NCI-H345 treated with DMSO at 0.1 percent for 48 hours (cell line): ENCODE measurements around the gene SOX12.
"Not testable (repeated sequence)": the region's sequence is repeated elsewhere in the genome, so short reads cannot be mapped to it uniquely, and the experiment has no call there.

Experiments
- DNase-seq: peaks from one replicate; lab custom pipeline; 2025; ENCODE audit not compliant: unreplicated experiment; lab: John Stamatoyannopoulos, UW

Gene SOX12

GRCh38 chr20:328975-329695 lies 3.8 kb downstream of the SOX12 start:
- DNase-seq: no peak

DNA sequence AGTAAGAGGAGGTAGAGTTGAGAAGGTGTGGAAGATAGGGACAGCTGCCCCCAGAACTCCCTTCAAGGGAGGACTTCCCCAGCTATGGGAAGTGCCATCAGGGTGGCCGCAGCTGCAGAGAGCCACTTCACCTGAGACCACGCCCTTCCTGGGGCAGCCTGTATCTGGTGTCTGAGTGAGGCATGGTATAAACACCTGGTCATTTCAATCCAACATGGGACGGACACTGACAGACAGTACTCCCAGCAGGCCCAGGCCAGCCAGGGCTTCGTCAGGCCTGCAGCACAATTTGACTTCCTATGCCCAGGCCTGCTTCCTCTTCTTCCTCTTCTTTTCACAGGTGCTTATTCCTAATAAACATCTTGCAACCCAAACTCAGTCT lies 4.5 kb downstream of the SOX12 start:
- DNase-seq: no peak

- DNase-seq: peak; percentile 55
These were observed 5.1 kb downstream of the SOX12 start for GRCh38 chr20:330233-331149.

DNA sequence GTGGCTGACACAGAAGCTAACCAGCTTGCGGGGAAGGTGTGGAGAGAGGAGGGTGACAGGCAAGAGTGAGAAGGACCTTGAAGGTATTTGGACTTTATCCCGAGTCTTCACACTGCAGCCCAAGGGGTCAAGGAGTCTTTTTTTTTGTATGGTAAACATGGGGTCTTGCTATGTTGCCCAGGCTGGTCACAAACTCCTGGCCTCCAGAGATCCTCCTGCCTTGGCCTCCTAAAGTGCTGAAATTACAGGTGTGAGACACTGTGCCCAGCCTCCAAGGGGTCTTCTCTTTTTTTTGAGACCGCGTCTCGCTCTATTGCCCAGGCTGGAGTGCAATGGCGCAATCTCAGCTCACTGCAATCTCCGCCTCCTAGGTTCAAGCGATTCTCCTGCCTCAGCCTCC lies 9.2 kb downstream of the SOX12 start:
- no peak for DNase-seq

DNA sequence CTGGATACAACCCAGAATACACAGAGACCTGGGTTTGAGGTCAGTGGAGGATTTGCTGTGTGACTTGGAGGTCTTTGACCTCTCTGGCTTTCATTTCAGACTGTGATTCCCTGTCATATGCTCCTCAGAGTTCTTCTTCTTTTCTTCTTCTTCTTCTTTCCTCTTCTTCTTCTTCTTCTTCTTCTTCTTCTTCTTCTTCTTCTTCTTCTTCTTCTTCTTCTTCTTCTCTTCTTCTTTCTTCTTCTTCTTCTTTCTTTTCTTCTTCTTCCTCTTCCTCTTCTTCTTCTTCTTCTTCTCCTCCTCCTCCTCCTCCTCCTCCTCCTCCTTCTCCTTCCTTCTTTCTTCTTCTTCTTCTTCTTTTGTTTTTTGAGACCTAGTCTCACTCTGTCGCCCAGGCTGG lies 10.7 kb downstream of the SOX12 start:
- DNase-seq: not testable (repeated sequence)

GRCh38 chr20:341682-342081 lies 16.3 kb downstream of the SOX12 start:
- DNase-seq: no peak

DNA sequence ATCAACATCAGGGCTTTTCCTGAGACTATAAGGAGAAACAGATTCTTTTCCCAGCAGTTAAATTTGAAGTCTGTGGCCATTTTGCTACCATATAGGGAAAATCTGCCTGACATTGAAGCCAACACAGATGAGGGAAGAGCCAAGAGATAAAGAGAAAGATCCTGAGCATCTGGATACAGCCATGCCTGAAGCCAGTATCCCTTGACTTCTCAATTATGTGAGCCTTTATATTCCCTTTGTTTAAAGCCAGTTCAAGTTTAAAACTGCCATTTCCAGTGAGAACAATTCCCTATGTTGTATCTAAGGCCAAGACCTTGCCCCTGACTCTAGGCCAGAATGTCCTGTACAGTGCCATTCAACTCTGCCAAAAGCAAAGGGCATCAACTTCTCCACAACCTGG lies 17.8 kb downstream of the SOX12 start:
- DNase-seq: no peak

GRCh38 chr20:346033-346639 lies 20.8 kb downstream of the SOX12 start:
- no peak for DNase-seq

GRCh38 chr20:346640-347316 lies 21.4 kb downstream of the SOX12 start, which contains the start of gene NRSN2:
Gene NRSN2 (plus strand): TSS chr20:347111. CDS start chr20:349644, 2,533 bp downstream.
- DNase-seq: peak; percentile 26

- no peak for DNase-seq
These were observed 21.9 kb downstream of the SOX12 start for GRCh38 chr20:347317-347639.

DNA sequence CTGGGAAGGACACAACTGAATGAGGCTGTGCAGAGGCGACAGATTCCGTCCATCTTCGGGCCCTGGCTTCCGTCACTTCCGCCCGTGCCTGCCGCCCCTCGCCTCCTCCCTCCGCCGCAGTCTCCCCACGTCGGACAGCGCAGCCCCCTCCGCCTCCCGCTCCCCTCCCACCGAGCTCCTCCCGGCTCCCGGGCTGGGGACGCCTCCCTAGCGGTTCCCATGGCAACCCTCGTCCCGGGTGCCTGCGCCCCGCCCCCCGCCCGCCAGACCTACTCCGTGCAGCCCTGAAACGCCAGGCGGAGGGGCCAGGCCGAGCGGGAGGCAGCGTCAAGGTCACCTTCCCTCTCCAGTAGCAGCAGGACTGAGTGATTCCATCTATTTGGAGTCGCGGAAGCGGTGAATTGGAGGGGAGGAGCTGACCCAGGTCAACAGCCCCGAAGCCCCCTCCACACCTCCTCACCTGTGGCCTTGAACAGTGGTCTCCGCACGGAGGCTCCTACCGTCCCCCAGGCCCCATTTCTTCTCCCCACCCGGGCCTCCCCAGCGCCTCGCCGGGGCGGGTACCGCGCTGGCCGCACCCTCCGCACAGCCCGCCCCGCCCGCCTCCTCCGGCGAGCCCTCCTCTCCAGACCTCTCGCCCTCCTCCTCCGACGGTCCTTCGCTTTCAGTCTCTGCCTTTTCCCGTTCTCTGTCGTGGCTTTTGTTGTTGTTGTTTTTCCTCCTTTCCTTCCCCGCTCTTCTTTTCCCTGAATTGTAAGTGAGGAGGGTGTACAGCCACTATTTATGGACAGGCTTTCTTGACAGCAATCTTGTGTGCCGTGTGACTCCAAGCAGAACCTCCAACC lies 22.5 kb downstream of the SOX12 start:
- DNase-seq: peak; percentile 96

DNA sequence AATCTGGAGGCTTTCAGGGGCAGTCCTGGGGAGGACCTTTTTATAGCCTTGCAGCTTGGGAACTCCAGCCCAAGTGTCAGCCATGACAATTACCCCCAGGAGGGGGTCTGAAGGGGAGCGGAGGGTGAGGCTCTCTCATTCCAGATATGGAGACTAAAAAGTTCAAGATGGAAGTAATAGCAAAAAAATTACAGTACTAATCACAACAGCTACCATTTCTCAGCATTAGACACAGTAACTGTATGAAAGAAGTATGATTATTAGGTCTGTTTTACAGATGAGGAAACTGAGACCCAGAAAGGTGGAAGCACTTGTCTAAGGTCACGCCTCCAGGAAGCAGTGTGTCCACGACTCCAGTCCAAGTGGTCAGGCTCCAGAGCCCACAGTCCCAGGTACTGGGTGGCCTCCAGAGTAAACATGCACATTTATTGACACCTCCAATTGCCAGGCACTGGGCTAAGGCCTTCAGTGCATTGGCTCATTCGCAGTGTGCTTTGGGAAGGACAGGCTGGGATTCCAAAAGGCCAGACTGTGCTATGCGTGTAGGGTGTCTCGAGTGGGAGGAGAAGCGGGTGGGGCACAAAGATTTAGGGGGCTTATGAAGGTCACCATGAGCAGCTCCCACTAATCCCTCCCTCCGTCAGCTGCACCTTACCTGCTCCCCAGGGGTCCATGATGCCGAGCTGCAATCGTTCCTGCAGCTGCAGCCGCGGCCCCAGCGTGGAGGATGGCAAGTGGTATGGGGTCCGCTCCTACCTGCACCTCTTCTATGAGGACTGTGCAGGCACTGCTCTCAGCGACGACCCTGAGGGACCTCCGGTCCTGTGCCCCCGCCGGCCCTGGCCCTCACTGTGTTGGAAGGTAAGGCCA lies 23.9 kb downstream of the SOX12 start:
- no peak for DNase-seq

DNA sequence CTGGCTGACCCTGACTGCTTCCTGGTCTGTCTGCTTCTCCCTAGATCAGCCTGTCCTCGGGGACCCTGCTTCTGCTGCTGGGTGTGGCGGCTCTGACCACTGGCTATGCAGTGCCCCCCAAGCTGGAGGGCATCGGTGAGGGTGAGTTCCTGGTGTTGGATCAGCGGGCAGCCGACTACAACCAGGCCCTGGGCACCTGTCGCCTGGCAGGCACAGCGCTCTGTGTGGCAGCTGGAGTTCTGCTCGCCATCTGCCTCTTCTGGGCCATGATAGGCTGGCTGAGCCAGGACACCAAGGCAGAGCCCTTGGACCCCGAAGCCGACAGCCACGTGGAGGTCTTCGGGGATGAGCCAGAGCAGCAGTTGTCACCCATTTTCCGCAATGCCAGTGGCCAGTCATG lies 27.8 kb downstream of the SOX12 start:
- no peak for DNase-seq

GRCh38 chr20:354298-354977 lies 29.1 kb downstream of the SOX12 start:
- DNase-seq: peak; percentile 79

DNA sequence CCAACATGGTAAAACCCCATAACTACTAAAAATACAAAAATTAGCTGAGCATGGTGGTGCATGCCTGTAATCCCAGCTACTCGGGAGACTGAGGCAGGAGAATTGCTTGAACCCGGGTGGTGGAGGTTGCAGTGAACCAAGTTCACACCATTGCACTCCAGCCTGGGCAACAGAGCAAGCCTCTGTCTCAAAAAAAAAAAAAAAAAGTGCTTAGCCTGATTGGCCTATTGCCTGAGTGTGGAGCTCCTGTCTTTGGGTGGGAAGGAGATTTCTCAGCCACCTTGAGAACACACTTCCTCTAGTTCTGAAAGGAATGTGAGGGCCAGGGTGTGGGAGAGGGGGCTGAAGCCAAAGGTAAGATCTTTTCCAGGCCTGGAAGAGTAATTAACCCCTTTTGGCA lies 30.8 kb downstream of the SOX12 start:
- not testable (repeated sequence) for DNase-seq

DNA sequence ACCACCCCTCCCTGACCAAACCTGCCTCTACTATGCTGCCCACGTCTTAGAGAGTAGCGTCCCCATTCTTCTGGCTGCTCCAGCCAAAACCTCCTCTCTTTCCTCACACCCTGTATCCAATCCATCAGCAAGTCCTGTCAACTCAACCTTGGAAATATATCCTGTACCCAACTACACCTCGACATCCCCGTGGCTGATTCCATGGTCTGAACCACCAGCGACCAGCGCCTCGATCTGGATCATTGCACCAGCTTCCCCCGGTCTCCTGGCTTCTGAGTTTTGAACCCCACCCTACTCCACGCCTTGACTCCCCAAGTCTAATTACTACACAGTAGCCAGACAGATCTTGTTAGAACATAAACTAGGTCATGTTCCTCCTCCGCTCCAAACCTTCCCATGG lies 31.4 kb downstream of the SOX12 start:
- DNase-seq: no peak

GRCh38 chr20:358891-359555 lies 33.7 kb downstream of the SOX12 start:
- DNase-seq: no peak

- peak; percentile 27 for DNase-seq
These were observed 36.2 kb downstream of the SOX12 start for GRCh38 chr20:361561-361960.
